ENCODE measurements around the gene TUBB4B.
"Not testable (repeated sequence)": the region's sequence is repeated elsewhere in the genome, so short reads cannot be mapped to it uniquely, and the experiment has no call there.

The TUBB4B gene

GRCh38 chr9:137237759-137238726, 3.0 kb upstream of the TUBB4B start:
- DNase-seq, result no peak

- DNase-seq, result not testable (repeated sequence)
Observed at GRCh38 chr9:137239541-137240200, 1.4 kb upstream of the TUBB4B start.

- DNase-seq, result peak; percentile 66
Observed at GRCh38 chr9:137240318-137240840, 708 bp upstream of the TUBB4B start.

- DNase-seq, result peak; percentile 60
Observed at GRCh38 chr9:137241490-137242268, 592 bp downstream of the TUBB4B start.

GRCh38 chr9:137242269-137243203, 1.4 kb downstream of the TUBB4B start:
- no peak for DNase-seq

GRCh38 chr9:137243266-137243625, 2.2 kb downstream of the TUBB4B start:
- DNase-seq, result not testable (repeated sequence)

GRCh38 chr9:137243626-137244485, 2.8 kb downstream of the TUBB4B start:
- DNase-seq, result peak; percentile 40

GRCh38 chr9:137244486-137245449, 3.7 kb downstream of the TUBB4B start:
- DNase-seq, result no peak

GRCh38 chr9:137245450-137246421, 4.6 kb downstream of the TUBB4B start:
- DNase-seq, result no peak

- no peak for DNase-seq
Observed at GRCh38 chr9:137247135-137247915, 6.2 kb downstream of the TUBB4B start.

- no peak for DNase-seq
Observed at GRCh38 chr9:137247916-137248175, 6.8 kb downstream of the TUBB4B start.

- DNase-seq, result no peak
Observed at GRCh38 chr9:137250329-137251193, 9.5 kb downstream of the TUBB4B start.

GRCh38 chr9:137251194-137251461, 10.0 kb downstream of the TUBB4B start, which contains the start of gene STPG3:
STPG3 (plus strand) TSS chr9:137251286; CDS start chr9:137251287, 1 bp downstream.
- DNase-seq, result no peak

GRCh38 chr9:137251490-137252268, 10.6 kb downstream of the TUBB4B start:
- no peak for DNase-seq

GRCh38 chr9:137252555-137253506, 11.7 kb downstream of the TUBB4B start:
- DNase-seq, result no peak

All from EL (cell line).